GM12872 (cell line): ENCODE measurements around the gene ADAMTS3.

ENCODE experiments used
- CTCF ChIP-seq: IDR thresholded peaks from 3 replicates; pipeline ENCODE4 v1.5.1; 2011; ENCODE audit warnings: low read depth, mild to moderate bottlenecking, low read length, moderate library complexity; ENCODE audit not compliant: insufficient read depth

The ADAMTS3 gene

DNA sequence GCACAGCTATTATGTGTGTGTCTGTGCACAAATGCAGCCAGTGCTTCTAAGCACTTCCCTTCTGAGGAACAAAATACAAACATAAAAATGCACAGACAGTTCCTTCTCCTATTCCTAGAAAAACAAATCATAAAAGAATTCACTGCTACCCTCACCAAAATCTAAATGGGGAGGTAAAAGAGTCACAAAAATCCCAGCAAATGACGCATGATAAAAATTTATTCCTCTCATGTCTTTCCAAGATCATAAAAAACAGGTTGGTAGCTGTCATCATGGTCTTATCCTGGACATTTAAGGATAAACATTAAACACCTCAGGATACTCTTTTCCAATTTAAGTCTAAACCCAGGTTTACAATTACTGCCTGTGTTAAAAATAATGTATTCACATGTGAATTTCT lies 124.9 kb downstream of the ADAMTS3 start:
- TF ChIP-seq CTCF = no peak

- TF ChIP-seq CTCF = no peak
These were observed 126.3 kb downstream of the ADAMTS3 start for GRCh38 chr4:72442715-72443114.

GRCh38 chr4:72442147-72442546 lies 126.9 kb downstream of the ADAMTS3 start:
- TF ChIP-seq CTCF = no peak

GRCh38 chr4:72440386-72440785 lies 128.6 kb downstream of the ADAMTS3 start:
- TF ChIP-seq CTCF = no peak

GRCh38 chr4:72432975-72433374 lies 136.0 kb downstream of the ADAMTS3 start:
- no peak for TF ChIP-seq CTCF

DNA sequence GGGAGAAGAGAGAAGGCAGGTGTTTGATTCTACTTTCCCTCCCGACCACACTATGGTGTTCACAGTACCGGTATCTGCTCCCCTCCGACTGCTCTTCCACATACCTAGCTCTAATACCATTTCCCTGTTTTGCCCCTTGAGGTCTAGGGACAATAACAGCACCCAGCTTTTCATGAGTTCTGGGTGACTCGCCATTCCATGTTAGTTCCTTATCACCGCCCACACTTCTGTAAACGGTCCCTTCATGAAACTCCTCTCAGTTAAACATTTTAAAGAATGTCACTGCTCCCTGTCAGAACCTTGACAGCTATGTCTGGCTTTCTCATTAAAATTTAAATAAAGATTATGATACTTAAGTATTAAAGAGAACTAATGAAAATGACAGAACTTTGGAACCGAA lies 136.7 kb downstream of the ADAMTS3 start:
- TF ChIP-seq CTCF = no peak

- no peak for TF ChIP-seq CTCF
These were observed 138.0 kb downstream of the ADAMTS3 start for GRCh38 chr4:72430988-72431387.

DNA sequence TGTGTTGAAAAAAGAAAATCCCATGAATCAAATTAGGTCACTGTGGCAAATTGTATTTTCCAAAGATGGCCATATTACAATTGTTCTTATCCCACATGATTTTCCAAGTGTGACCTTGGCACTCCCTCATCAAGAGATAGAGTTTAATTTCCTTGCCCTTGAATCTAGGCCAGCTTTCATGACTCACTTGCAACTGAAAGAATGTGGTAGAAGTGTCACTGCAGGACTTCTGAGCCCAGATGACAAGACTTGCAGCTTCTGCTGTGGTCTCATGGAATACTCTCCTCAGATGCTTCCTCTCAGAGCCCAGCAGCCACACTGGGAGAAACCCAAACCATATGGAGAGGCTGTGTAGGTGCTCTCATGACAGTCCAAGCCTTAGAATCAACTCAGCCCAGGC lies 139.0 kb downstream of the ADAMTS3 start:
- no peak for TF ChIP-seq CTCF
